ENCODE measurements around the gene TMEM200A. TPM values are rescaled to one million over a fixed set of nuclear protein-coding genes. Genes with fewer than 3 reads are reported as not detected.

TMEM200A gene
- total RNA-seq, 1 donor from 2014 or later, result 25.4 TPM

DNA sequence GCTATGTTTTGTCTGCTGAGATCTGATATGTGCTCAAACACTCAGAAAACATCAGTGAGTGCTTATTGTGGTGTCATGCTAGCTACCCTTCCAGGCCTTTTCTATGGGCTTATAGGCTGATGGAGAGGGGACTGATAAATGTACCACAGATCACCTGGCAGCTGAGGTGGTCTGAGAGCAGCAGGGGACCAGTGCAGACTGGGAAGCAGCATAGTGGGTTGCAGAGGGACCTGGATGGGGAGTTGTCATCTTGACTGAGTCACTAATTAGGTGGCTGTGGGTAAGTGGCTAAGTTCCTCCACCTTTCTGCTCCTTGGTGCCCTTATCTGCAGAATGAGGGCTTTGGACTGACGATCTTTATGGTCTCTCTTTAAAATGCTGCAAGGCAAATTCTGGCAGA is 2.8 kb downstream of the TMEM200A start:
- H3K4me1 Mint-ChIP-seq (ENCODE audit: low read depth, unreplicated experiment), result peaks cover 39% of the 10 kb centered on the region
- H3K27ac Mint-ChIP-seq (ENCODE audit: unreplicated experiment), result no peak overlapping the region
- peak overlapping the region; percentile 51 for H3K4me3 Mint-ChIP-seq (ENCODE audit: unreplicated experiment)
- DNase-seq, result no peak
- peaks cover 9% of the 10 kb centered on the region for H3K9me3 Mint-ChIP-seq (ENCODE audit: unreplicated experiment)
- TF ChIP-seq, protein P1, sequence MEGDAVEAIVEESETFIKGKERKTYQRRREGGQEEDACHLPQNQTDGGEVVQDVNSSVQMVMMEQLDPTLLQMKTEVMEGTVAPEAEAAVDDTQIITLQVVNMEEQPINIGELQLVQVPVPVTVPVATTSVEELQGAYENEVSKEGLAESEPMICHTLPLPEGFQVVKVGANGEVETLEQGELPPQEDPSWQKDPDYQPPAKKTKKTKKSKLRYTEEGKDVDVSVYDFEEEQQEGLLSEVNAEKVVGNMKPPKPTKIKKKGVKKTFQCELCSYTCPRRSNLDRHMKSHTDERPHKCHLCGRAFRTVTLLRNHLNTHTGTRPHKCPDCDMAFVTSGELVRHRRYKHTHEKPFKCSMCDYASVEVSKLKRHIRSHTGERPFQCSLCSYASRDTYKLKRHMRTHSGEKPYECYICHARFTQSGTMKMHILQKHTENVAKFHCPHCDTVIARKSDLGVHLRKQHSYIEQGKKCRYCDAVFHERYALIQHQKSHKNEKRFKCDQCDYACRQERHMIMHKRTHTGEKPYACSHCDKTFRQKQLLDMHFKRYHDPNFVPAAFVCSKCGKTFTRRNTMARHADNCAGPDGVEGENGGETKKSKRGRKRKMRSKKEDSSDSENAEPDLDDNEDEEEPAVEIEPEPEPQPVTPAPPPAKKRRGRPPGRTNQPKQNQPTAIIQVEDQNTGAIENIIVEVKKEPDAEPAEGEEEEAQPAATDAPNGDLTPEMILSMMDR (IDR thresholded peaks at IDR 0.05; ENCODE audit: partially characterized antibody, unreplicated experiment), result no peak
- H3K36me3 Mint-ChIP-seq (ENCODE audit: unreplicated experiment), result no peaks in the 10 kb centered on the region
- peaks cover 5% of the 10 kb centered on the region for H3K27me3 Mint-ChIP-seq (ENCODE audit: unreplicated experiment)

DNA sequence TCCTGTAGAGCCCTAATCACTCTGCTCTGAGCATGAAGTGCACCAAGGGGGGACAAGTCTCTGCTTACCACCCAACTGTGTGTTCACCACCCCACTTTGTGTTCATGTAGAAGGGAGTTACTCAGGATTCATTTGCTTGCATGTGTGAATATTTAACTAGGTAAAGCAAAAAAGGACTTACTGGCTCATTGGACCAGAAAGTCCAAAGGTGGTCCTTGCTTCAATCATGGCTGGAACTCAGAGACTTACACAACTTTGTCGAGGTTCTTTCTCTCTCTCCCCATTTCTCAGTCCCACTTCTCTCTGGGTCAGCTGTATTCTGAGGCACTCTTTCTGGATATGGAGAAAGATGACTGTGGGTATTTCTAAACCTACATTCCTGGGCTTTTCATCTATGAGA is 4.0 kb downstream of the TMEM200A start:
- peak overlapping the region; percentile 14 for H3K4me3 Mint-ChIP-seq (ENCODE audit: unreplicated experiment)
- peaks cover 40% of the 10 kb centered on the region for H3K4me1 Mint-ChIP-seq (ENCODE audit: low read depth, unreplicated experiment)
- H3K27ac Mint-ChIP-seq (ENCODE audit: unreplicated experiment), result no peak overlapping the region
- H3K36me3 Mint-ChIP-seq (ENCODE audit: unreplicated experiment), result no peaks in the 10 kb centered on the region
- H3K9me3 Mint-ChIP-seq (ENCODE audit: unreplicated experiment), result peaks cover 7% of the 10 kb centered on the region
- peaks cover 4% of the 10 kb centered on the region for H3K27me3 Mint-ChIP-seq (ENCODE audit: unreplicated experiment)
- TF ChIP-seq, protein P1 (IDR thresholded peaks at IDR 0.05; ENCODE audit: partially characterized antibody, unreplicated experiment), result no peak
- DNase-seq, result no peak

DNA sequence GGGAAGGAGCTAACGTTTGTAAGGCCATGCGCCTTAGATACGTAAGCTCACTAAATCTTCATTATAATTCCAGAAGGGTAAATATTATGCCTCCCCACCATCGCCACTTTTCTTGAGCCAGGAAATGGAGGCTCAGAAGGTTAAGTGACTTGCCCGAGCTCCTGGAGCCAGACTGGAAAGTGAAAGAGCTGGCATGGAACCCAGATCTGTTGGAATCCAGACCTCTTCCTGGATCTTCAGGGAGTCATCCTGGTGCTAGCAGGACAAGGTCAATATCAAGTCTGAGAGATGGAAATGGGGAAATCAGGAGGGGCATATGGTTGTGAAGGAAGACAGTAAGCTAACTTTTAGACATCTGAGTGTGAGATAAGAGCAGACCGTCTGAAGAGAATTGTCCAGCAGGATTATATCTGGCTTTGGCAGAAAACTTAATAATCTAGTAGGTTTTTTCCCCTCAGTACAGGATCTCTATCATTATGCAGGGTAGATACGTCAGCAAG is 6.2 kb downstream of the TMEM200A start:
- peak overlapping the region; percentile 71 for H3K4me3 Mint-ChIP-seq (ENCODE audit: unreplicated experiment)
- TF ChIP-seq, protein P1 (IDR thresholded peaks at IDR 0.05; ENCODE audit: partially characterized antibody, unreplicated experiment), result no peak
- H3K27ac Mint-ChIP-seq (ENCODE audit: unreplicated experiment), result peak overlapping the region; percentile 80
- no peak for DNase-seq
- H3K36me3 Mint-ChIP-seq (ENCODE audit: unreplicated experiment), result no peaks in the 10 kb centered on the region
- H3K27me3 Mint-ChIP-seq (ENCODE audit: unreplicated experiment), result peaks cover 3% of the 10 kb centered on the region
- H3K4me1 Mint-ChIP-seq (ENCODE audit: low read depth, unreplicated experiment), result peaks cover 43% of the 10 kb centered on the region
- peaks cover 3% of the 10 kb centered on the region for H3K9me3 Mint-ChIP-seq (ENCODE audit: unreplicated experiment)

DNA sequence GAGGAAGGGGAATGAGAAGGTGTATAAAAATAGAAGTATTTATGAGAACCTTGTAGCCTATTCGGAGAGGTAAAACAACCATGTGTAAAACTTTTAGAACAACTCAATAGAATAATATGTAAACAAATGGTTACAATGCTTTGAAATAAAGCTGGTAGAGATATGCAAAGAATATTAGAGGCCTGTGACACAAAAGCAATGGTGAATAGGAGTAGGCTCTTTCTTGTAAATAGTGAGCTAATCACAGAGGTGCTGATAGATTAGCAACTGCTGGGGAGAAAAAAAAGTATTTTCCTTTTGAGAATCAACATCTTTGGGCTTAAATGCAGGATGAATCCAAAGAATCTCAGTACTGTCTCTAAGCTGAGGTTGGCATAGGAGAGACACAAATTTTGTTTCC is 7.0 kb downstream of the TMEM200A start:
- Mint-ChIP-seq H3K27ac (ENCODE audit: unreplicated experiment) (no peak overlapping the region), H3K4me1 (ENCODE audit: low read depth, unreplicated experiment) (peaks cover 45% of the 10 kb centered on the region), H3K36me3 (ENCODE audit: unreplicated experiment) (no peaks in the 10 kb centered on the region), H3K27me3 (ENCODE audit: unreplicated experiment) (peaks cover 3% of the 10 kb centered on the region), H3K4me3 (ENCODE audit: unreplicated experiment) (no peak overlapping the region), H3K9me3 (ENCODE audit: unreplicated experiment) (peaks cover 3% of the 10 kb centered on the region)
- TF ChIP-seq, protein P1 (IDR thresholded peaks at IDR 0.05; ENCODE audit: partially characterized antibody, unreplicated experiment), result no peak
- DNase-seq, result no peak

DNA sequence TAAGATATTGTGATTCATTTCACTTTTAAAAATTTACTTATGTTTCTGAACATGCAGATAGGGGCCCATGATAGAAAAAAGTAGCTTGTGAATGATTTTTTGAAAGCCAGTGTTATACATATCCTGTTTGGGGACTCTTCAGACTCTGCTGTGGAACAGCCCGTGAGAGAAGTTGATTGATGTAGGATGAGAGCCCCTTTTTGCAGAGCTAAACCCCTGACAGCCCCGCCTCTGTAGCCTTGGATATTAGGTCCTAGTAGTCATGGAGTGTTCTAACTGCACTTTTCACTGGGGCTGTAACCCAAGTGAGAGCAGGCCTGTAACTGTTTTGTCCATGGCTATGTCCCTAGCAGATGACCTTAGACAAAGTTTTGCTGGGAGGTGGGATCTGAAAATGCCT is 8.2 kb downstream of the TMEM200A start:
- Mint-ChIP-seq H3K36me3 (ENCODE audit: unreplicated experiment) (no peaks in the 10 kb centered on the region), H3K4me1 (ENCODE audit: low read depth, unreplicated experiment) (peaks cover 39% of the 10 kb centered on the region), H3K9me3 (ENCODE audit: unreplicated experiment) (peaks cover 3% of the 10 kb centered on the region), H3K27me3 (ENCODE audit: unreplicated experiment) (peaks cover 3% of the 10 kb centered on the region), H3K4me3 (ENCODE audit: unreplicated experiment) (no peak overlapping the region), H3K27ac (ENCODE audit: unreplicated experiment) (peak overlapping the region; percentile 29)
- no peak for DNase-seq
- TF ChIP-seq, protein P1 (IDR thresholded peaks at IDR 0.05; ENCODE audit: partially characterized antibody, unreplicated experiment), result no peak

Data from glutamatergic neuron (in vitro differentiated cells).